Colonic mucosa (tissue), 4 donors: ENCODE data around the gene TCF12. TPM values are rescaled to one million over a fixed set of nuclear protein-coding genes. Genes with fewer than 3 reads are reported as not detected.

Experiments used
- DNase-seq: peaks from one replicate; pipeline ENCODE4 v3.0.0-alpha.2; 2020
- H3K27ac ChIP-seq: fragments of 200-600 bp; one replicate; pipeline ENCODE4 v1.8.0; 2021
- H3K27me3 ChIP-seq: fragments of 200-600 bp; one replicate; pipeline ENCODE4 v1.8.0; 2021
- H3K36me3 ChIP-seq: fragments of 200-600 bp; one replicate; pipeline ENCODE4 v1.8.0; 2021
- H3K4me1 ChIP-seq: fragments of 200-600 bp; one replicate; pipeline ENCODE4 v1.8.0; 2021; ENCODE audit warnings: mild to moderate bottlenecking
- H3K4me3 ChIP-seq: fragments of 200-600 bp; one replicate; pipeline ENCODE4 v1.8.0; 2021
- H3K9ac ChIP-seq, 2 donors: one replicate each; pipeline ENCODE4 v1.7.0; 2013; ENCODE audit warnings: control low read depth in 2 of 2, low read depth in 2 of 2, low read length in 2 of 2
- H3K9me3 ChIP-seq: fragments of 200-600 bp; one replicate; pipeline ENCODE4 v1.8.0; 2021
- intact Hi-C: fragments of 100-400 bp; cut with DNase I; formaldehyde crosslinking; loops from one replicate; pipeline ENCODE4 v1.14.1; 2022
- total RNA-seq, 2 donors: library from RNA; stranded (reverse); fragmentation: NEBNext Ultra II Directional in 1 of 2; extraction: Animal tissue kit (Norgen Biotek cat#: 25700) in 1 of 2; gene quantifications; one replicate each; pipeline ENCODE4 v1.2.1, GENCODE V29; 2021
- TF ChIP-seq, protein P1 (sequence below): fragments of 200-600 bp; IDR thresholded peaks from one replicate; pipeline ENCODE4 v1.8.0; 2022; ENCODE audit warnings: antibody characterized with exemption, mild to moderate bottlenecking
- donor health status: healthy.
- donor health status: DM: no; HTN: no; CAD: no.
- donor health status: DM: no; HTN: no; CAD: no.

Gene TCF12
- total RNA-seq, 2 donors from 2014 or later, result 68.7 to 76.3 TPM

DNA sequence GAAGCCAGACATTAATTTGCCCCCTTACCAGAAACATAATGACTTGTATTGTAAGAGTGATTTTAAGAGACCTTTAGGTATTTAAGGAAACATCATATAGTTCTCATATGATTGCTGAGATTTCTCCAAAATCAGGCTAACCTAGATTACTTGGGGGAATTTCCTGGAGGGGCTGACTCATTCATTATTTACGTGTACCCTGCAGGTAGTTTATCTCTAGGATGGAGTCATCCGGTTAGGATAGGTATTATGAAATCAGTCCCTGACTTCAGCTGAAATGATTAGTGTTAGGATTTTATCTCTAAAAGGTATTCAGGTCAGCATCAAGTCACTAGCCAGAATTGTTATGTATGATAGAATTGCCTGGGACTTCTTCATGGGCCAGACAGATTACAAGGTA, 97.5 kb downstream of the TCF12 start:
- TF ChIP-seq, protein P1, sequence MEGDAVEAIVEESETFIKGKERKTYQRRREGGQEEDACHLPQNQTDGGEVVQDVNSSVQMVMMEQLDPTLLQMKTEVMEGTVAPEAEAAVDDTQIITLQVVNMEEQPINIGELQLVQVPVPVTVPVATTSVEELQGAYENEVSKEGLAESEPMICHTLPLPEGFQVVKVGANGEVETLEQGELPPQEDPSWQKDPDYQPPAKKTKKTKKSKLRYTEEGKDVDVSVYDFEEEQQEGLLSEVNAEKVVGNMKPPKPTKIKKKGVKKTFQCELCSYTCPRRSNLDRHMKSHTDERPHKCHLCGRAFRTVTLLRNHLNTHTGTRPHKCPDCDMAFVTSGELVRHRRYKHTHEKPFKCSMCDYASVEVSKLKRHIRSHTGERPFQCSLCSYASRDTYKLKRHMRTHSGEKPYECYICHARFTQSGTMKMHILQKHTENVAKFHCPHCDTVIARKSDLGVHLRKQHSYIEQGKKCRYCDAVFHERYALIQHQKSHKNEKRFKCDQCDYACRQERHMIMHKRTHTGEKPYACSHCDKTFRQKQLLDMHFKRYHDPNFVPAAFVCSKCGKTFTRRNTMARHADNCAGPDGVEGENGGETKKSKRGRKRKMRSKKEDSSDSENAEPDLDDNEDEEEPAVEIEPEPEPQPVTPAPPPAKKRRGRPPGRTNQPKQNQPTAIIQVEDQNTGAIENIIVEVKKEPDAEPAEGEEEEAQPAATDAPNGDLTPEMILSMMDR, result no peak
- H3K9me3 ChIP-seq, result no peaks in the 10 kb centered on the region
- no peaks in the 10 kb centered on the region for H3K36me3 ChIP-seq
- no peaks in the 10 kb centered on the region for H3K27me3 ChIP-seq
- no peaks in the 10 kb centered on the region for H3K4me1 ChIP-seq
- intact Hi-C loops, result no loop called here
- no peak overlapping the region for H3K27ac ChIP-seq
- no peak overlapping the region for H3K4me3 ChIP-seq
- no peak overlapping the region for H3K9ac ChIP-seq
- DNase-seq, result no peak

- no peak for DNase-seq
- TF ChIP-seq, protein P1, result no peak
- intact Hi-C loops, result no loop called here
Measured at GRCh38 chr15:57017024-57017423, 98.6 kb downstream of the TCF12 start.

GRCh38 chr15:57018151-57018550, 99.7 kb downstream of the TCF12 start:
- Histone ChIP-seq H3K9ac (no peak overlapping the region), H3K27me3 (no peaks in the 10 kb centered on the region), H3K9me3 (no peaks in the 10 kb centered on the region), H3K4me3 (no peak overlapping the region), H3K27ac (no peak overlapping the region), H3K36me3 (no peaks in the 10 kb centered on the region), H3K4me1 (no peaks in the 10 kb centered on the region)
- TF ChIP-seq, protein P1, result no peak
- no peak for DNase-seq
- intact Hi-C loops, result no loop called here

More at GRCh38 chr15:57017024-57017423, 98.6 kb downstream of the TCF12 start:
- Histone ChIP-seq H3K4me3 (no peak overlapping the region), H3K36me3 (no peaks in the 10 kb centered on the region), H3K27ac (no peak overlapping the region), H3K27me3 (no peaks in the 10 kb centered on the region), H3K9ac (no peak overlapping the region), H3K9me3 (no peaks in the 10 kb centered on the region), H3K4me1 (no peaks in the 10 kb centered on the region)

GRCh38 chr15:57019496-57020160, 101.2 kb downstream of the TCF12 start:
- no peaks in the 10 kb centered on the region for H3K27me3 ChIP-seq
- TF ChIP-seq, protein P1, result no peak
- no peaks in the 10 kb centered on the region for H3K36me3 ChIP-seq

DNA sequence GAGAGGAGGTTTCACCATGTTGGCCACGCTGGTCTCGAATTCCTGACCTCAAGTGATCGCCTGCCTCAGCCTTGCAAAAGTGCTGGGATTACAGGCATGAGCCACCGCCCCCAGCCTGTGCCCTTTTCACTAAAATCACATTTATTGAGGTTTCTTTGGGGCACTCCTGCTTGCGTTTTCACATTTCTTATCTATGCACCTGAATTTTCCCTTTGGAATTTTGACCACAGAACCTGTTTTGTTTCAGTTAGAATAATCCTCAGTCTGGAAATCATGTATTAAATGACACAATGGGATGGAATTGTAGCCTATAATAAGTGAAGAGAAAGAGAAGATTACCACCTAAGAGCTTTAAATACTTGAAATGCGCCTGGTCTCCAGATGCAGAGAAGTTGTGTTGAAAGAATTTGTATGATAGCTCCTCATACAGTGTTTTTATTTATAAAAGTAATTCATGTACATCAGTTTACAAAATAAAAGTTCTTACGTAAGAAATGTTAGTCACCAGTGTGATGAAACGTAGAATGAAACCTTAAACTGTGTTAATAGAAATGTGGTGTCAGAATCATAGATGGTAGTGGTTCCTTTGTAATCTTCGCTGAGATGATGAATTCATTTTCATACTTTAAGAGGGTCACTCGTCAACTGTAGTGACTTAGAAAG, 107.0 kb downstream of the TCF12 start:
- intact Hi-C loops, result no loop called here
- no peaks in the 10 kb centered on the region for H3K36me3 ChIP-seq
- H3K27ac ChIP-seq, result no peak overlapping the region
- H3K9me3 ChIP-seq, result no peaks in the 10 kb centered on the region
- no peak overlapping the region for H3K4me3 ChIP-seq
- no peak overlapping the region for H3K9ac ChIP-seq
- H3K27me3 ChIP-seq, result no peaks in the 10 kb centered on the region
- no peak for DNase-seq
- no peaks in the 10 kb centered on the region for H3K4me1 ChIP-seq
- TF ChIP-seq, protein P1, result no peak

More at GRCh38 chr15:57019496-57020160, 101.2 kb downstream of the TCF12 start:
- no peak for DNase-seq
- no peaks in the 10 kb centered on the region for H3K9me3 ChIP-seq
- intact Hi-C loops, result no loop called here
- no peak overlapping the region for H3K4me3 ChIP-seq
- H3K27ac ChIP-seq, result no peak overlapping the region
- no peaks in the 10 kb centered on the region for H3K4me1 ChIP-seq
- no peak overlapping the region for H3K9ac ChIP-seq
